ENCODE results near the gene ADAM19.
A peak's percentile ranks its signal among the peaks of the same experiment; 100 is the strongest.

ADAM19 gene, protein sequence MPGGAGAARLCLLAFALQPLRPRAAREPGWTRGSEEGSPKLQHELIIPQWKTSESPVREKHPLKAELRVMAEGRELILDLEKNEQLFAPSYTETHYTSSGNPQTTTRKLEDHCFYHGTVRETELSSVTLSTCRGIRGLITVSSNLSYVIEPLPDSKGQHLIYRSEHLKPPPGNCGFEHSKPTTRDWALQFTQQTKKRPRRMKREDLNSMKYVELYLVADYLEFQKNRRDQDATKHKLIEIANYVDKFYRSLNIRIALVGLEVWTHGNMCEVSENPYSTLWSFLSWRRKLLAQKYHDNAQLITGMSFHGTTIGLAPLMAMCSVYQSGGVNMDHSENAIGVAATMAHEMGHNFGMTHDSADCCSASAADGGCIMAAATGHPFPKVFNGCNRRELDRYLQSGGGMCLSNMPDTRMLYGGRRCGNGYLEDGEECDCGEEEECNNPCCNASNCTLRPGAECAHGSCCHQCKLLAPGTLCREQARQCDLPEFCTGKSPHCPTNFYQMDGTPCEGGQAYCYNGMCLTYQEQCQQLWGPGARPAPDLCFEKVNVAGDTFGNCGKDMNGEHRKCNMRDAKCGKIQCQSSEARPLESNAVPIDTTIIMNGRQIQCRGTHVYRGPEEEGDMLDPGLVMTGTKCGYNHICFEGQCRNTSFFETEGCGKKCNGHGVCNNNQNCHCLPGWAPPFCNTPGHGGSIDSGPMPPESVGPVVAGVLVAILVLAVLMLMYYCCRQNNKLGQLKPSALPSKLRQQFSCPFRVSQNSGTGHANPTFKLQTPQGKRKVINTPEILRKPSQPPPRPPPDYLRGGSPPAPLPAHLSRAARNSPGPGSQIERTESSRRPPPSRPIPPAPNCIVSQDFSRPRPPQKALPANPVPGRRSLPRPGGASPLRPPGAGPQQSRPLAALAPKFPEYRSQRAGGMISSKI

DNA sequence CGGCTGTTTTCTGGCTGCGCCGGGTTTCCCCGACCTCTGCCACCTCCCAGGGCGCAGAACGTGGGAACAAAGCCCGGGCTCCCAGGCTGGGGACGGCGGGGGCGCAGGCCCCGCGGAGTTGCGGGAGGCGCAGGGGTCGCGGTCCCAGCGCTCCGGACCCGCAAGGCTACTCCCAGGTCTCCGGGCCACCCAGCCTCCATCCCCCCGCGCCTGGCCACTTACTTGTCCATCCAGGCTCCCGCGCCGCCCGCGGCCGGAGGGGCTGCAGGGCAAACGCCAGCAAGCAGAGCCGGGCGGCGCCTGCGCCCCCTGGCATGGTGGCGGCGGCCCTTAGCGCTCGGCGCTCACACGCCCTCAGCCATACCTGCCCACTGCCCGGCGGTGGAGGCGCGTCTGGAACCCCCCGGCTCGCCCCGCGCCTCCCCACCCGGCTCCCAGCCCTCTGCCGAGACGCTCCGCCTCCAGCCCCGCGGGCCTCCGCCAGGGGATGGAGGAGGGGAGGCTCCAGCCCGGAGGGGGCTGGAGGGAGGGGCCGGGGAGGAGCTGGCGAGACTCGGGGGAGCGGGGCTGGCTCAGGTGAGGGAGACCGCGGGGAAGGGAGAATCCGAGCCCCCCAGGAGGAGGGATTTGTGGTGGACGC is at the start of gene ADAM19:
Gene ADAM19, minus strand, starts transcription at position 395 of the 640 bp plus-strand sequence. Its CDS starts 79 bp downstream, at position 316.
- H3K27ac ChIP-seq (ENCODE audit: low read length), result peak within 1 kb of the TSS; percentile 99
- peaks cover 6% of the 10 kb centered on the region; the same call in 1 of the 2 replicates for H4K20me1 ChIP-seq (ENCODE audit: insufficient read depth, low read length)
- H3K79me2 ChIP-seq (ENCODE audit: low read length), result peaks cover 47% of the 10 kb centered on the region
- TF ChIP-seq CTCF (IDR thresholded peaks at IDR 0.05; ENCODE audit: low read depth, low read length) (no peak), EZH2phosphoT487 (IDR thresholded peaks at IDR 0.05; ENCODE audit: low read depth) (no peak)
- peak within 1 kb of the TSS; percentile 98 for H3K4me2 ChIP-seq (ENCODE audit: low read length)
- H3K27me3 ChIP-seq (ENCODE audit: low read depth, low read length), result no peaks in the 10 kb centered on the region
- peaks cover 43% of the 10 kb centered on the region for H3K4me1 ChIP-seq (ENCODE audit: low read length)
- peaks cover 1% of the 10 kb centered on the region for H3K36me3 ChIP-seq (replicated peaks; ENCODE audit: low read depth, low read length)
- peak within 1 kb of the TSS; percentile 58; the same call in 1 of the 2 replicates for H2AFZ ChIP-seq (ENCODE audit: low read depth, low read length)
- peak within 1 kb of the TSS; percentile 99 for H3K4me3 ChIP-seq (ENCODE audit: low read length)
- H3K9me3 ChIP-seq (ENCODE audit: insufficient read depth, low read length), result no peaks in the 10 kb centered on the region
- peak within 1 kb of the TSS; percentile 83 for H3K9ac ChIP-seq (ENCODE audit: low read length)

GRCh38 chr5:157624144-157624543 is 48.6 kb upstream of the ADAM19 start:
- H3K4me2 ChIP-seq (ENCODE audit: low read length), result no peak overlapping the region
- peaks cover 5% of the 10 kb centered on the region; the same call in 1 of the 2 replicates for H3K4me1 ChIP-seq (ENCODE audit: low read length)
- H3K9me3 ChIP-seq (ENCODE audit: insufficient read depth, low read length), result no peaks in the 10 kb centered on the region
- no peaks in the 10 kb centered on the region for H4K20me1 ChIP-seq (ENCODE audit: insufficient read depth, low read length)
- H2AFZ ChIP-seq (ENCODE audit: low read depth, low read length), result no peak overlapping the region
- no peaks in the 10 kb centered on the region for H3K36me3 ChIP-seq (replicated peaks; ENCODE audit: low read depth, low read length)
- H3K27ac ChIP-seq (ENCODE audit: low read length), result no peak overlapping the region
- no peak for TF ChIP-seq EZH2phosphoT487 (IDR thresholded peaks at IDR 0.05; ENCODE audit: low read depth)
- no peak for TF ChIP-seq CTCF (IDR thresholded peaks at IDR 0.05; ENCODE audit: low read depth, low read length)
- no peaks in the 10 kb centered on the region for H3K27me3 ChIP-seq (ENCODE audit: low read depth, low read length)
- H3K9ac ChIP-seq (ENCODE audit: low read length), result no peak overlapping the region
- H3K79me2 ChIP-seq (ENCODE audit: low read length), result no peaks in the 10 kb centered on the region
- H3K4me3 ChIP-seq (ENCODE audit: low read length), result no peak overlapping the region

GRCh38 chr5:157620776-157621175 is 45.2 kb upstream of the ADAM19 start:
- no peaks in the 10 kb centered on the region for H3K36me3 ChIP-seq (replicated peaks; ENCODE audit: low read depth, low read length)
- H3K27ac ChIP-seq (ENCODE audit: low read length), result no peak overlapping the region
- peaks cover 5% of the 10 kb centered on the region; the same call in 1 of the 2 replicates for H3K4me1 ChIP-seq (ENCODE audit: low read length)
- H3K4me2 ChIP-seq (ENCODE audit: low read length), result no peak overlapping the region
- no peaks in the 10 kb centered on the region for H3K27me3 ChIP-seq (ENCODE audit: low read depth, low read length)
- no peak overlapping the region for H3K9ac ChIP-seq (ENCODE audit: low read length)
- TF ChIP-seq CTCF (IDR thresholded peaks at IDR 0.05; ENCODE audit: low read depth, low read length) (no peak), EZH2phosphoT487 (IDR thresholded peaks at IDR 0.05; ENCODE audit: low read depth) (no peak)
- H3K4me3 ChIP-seq (ENCODE audit: low read length), result no peak overlapping the region
- no peaks in the 10 kb centered on the region for H3K79me2 ChIP-seq (ENCODE audit: low read length)
- no peaks in the 10 kb centered on the region for H3K9me3 ChIP-seq (ENCODE audit: insufficient read depth, low read length)
- H4K20me1 ChIP-seq (ENCODE audit: insufficient read depth, low read length), result no peaks in the 10 kb centered on the region
- no peak overlapping the region for H2AFZ ChIP-seq (ENCODE audit: low read depth, low read length)

All from OCI-LY3 (cell line).